AG10803 (cell line): ENCODE data around the gene H3-3A.

Experiments
- DNase-seq: peaks from one replicate; pipeline ENCODE4 v3.0.0; 2010; ENCODE audit warnings: low read depth
- H3K4me3 ChIP-seq: 2 replicates; pipeline ENCODE4 v1.5.1; 2011; ENCODE audit warnings: mild to moderate bottlenecking, low read length, control low read depth
- CTCF ChIP-seq: conservative IDR thresholded peaks from 2 replicates; pipeline ENCODE4 v1.5.1; 2011; ENCODE audit warnings: mild to moderate bottlenecking, low read length, control low read depth, inconsistent platforms

The H3-3A gene

GRCh38 chr1:226027538-226028217, 34.8 kb upstream of the H3-3A start:
- DNase-seq: no peak
- H3K4me3 ChIP-seq: no peak overlapping the region
- no peak for TF ChIP-seq CTCF

GRCh38 chr1:226029093-226029496, 33.4 kb upstream of the H3-3A start:
- DNase-seq: no peak
- TF ChIP-seq CTCF: no peak

GRCh38 chr1:226029568-226030225, 32.8 kb upstream of the H3-3A start:
- no peak for DNase-seq
- no peak overlapping the region for H3K4me3 ChIP-seq
- no peak for TF ChIP-seq CTCF

More at GRCh38 chr1:226029093-226029496, 33.4 kb upstream of the H3-3A start:
- H3K4me3 ChIP-seq: no peak overlapping the region

- H3K4me3 ChIP-seq: no peak overlapping the region
- no peak for TF ChIP-seq CTCF
- no peak for DNase-seq
Observed at GRCh38 chr1:226033582-226033981, 28.9 kb upstream of the H3-3A start.

- no peak overlapping the region for H3K4me3 ChIP-seq
- TF ChIP-seq CTCF: no peak
- DNase-seq: no peak
Observed at GRCh38 chr1:226033991-226034390, 28.5 kb upstream of the H3-3A start.

GRCh38 chr1:226034482-226034881, 28.0 kb upstream of the H3-3A start:
- TF ChIP-seq CTCF: no peak
- DNase-seq: peak; percentile 100

GRCh38 chr1:226035915-226036314, 26.6 kb upstream of the H3-3A start:
- no peak for TF ChIP-seq CTCF
- DNase-seq: no peak

More at GRCh38 chr1:226034482-226034881, 28.0 kb upstream of the H3-3A start:
- H3K4me3 ChIP-seq: no peak overlapping the region

More at GRCh38 chr1:226035915-226036314, 26.6 kb upstream of the H3-3A start:
- no peak overlapping the region for H3K4me3 ChIP-seq
